Measurements from ENCODE around the gene PTPRM.
A peak's percentile ranks its signal among the peaks of the same experiment; 100 is the strongest.

Gene PTPRM

GRCh38 chr18:8065284-8065683 lies 498.2 kb downstream of the PTPRM start:
- no peak for DNase-seq

- no peak for DNase-seq
Measured at GRCh38 chr18:8065773-8066172, 498.7 kb downstream of the PTPRM start.

- no peak for DNase-seq
Measured at GRCh38 chr18:8069708-8070107, 502.6 kb downstream of the PTPRM start.

GRCh38 chr18:8073167-8073566 lies 506.1 kb downstream of the PTPRM start:
- DNase-seq = no peak

DNA sequence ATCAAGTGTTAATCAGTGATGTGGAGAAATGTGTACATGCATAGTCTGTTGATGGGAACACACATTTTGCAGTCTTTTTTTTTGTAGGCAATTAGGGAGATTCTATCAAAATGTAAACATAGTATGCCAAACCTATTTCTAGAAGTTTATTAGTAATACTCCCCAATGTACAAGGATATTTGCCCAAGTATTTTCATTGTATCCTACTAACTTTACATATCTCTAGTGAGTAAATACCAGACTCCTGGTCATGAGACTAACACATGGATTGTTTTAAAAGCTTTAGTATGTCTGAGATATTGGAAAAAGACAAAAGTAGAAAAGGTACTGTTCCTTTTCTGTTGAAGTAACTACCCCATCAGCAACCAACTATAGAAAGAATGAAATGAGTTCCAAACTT lies 513.0 kb downstream of the PTPRM start:
- no peak for DNase-seq

GRCh38 chr18:8081267-8081666 lies 514.2 kb downstream of the PTPRM start:
- DNase-seq = no peak

GRCh38 chr18:8081872-8082553 lies 514.9 kb downstream of the PTPRM start:
- no peak for DNase-seq

- no peak for DNase-seq
Measured at GRCh38 chr18:8084160-8084559, 517.0 kb downstream of the PTPRM start.

GRCh38 chr18:8088626-8089025 lies 521.5 kb downstream of the PTPRM start:
- DNase-seq = no peak

GRCh38 chr18:8091035-8091434 lies 523.9 kb downstream of the PTPRM start:
- DNase-seq = no peak

DNA sequence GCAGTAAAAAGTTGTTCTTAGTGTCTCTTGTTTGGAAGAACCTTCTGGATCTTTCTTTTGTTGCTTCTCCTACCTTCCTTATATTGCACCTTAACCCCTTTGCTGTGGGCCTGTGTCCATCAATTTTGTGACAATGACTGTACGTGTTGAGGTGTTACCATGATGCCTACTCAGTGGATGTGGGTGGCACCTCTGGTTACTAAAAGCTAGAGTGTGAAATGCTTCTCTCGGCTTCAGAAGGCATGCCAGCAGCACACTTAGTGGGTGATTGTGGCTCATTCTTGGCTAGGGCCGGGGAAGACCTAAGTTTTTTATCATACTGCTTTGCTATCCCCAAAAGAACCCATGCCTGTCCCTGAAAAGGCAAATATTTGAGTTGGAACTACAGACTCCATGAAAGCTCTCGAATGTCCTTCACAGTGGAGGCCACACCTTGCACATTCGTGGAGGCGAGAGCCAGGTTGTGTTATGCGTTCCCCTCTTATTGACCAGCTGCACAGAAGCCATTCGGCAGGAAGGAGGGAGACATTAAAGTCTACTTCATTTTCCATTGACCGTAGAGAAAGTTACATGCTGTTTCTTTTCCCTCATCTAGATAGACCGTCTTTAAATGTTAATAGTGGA lies 528.9 kb downstream of the PTPRM start:
- DNase-seq = no peak

GRCh38 chr18:8097399-8097798 lies 530.3 kb downstream of the PTPRM start:
- DNase-seq = no peak

- no peak for DNase-seq
Measured at GRCh38 chr18:8097927-8098326, 530.8 kb downstream of the PTPRM start.

DNA sequence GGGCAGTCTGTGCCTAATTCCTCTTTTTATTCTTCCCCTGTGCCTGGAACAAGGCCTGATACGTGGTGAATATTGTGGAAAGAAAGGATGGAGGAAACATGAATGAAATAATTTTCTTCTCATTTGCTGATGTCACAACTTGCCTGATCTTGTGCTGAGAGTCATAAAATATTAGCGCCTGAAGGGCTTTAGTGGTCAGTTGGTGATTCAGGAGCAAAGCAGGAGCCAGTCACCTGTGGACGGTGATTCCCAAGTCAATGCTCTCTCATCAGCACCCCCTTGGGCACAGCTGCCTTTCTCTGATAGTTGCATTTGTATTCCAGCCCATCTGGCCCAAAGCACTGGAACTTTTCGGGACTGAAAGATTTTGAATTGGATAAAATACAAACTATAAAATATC lies 539.5 kb downstream of the PTPRM start:
- no peak for DNase-seq

DNA sequence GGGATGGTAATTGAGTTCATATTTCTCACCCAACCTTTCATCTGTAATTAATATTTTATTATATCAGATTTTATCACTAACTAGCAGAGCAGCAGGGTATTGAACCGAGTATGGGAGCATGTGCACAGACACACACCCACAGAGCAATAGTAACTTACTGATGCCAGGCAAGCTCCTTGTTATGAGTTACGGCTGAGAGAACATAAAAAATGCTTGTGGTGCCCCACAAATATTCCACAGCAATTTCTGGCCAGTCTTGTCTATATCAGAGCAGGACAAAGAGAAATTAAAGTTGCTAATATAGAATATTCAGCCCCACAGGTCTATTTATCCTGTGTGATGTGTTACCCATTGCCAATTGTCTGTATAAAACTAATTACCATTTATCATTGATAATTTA lies 540.3 kb downstream of the PTPRM start:
- no peak for DNase-seq

GRCh38 chr18:8114480-8114879 lies 547.4 kb downstream of the PTPRM start:
- DNase-seq = no peak

DNA sequence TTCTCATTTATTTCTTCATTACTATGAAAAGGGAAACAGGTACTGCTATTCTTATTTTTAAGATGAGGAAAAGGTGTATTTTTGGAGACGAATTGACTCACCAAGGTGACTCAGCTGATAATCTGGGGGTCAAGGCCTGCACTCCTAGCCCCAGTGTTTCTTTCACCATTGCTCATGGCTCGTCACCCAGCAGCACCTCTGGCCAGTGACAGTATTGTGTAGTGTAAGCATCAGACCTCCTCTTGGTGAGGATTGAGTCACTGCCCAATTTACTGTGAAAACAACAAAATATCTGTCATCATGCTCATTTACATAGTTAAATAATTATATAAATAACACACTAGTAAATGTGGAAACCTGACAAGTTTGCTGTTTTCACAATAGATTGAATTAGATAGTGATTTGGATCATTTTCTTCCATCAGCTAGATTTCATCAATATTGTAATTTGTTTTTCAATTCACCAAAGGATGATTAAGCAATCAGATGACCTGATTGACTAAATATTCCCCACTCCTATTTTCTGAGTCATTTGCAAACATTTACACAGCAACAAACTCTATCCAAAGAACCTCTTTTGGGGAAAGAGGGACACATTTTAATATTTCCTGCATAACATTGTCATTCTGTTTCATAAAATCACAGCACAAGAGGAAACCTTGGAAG lies 549.4 kb downstream of the PTPRM start:
- DNase-seq = no peak

GRCh38 chr18:8117006-8117371 lies 549.9 kb downstream of the PTPRM start:
- no peak for DNase-seq

GRCh38 chr18:8121101-8121500 lies 554.0 kb downstream of the PTPRM start:
- DNase-seq = no peak

DNA sequence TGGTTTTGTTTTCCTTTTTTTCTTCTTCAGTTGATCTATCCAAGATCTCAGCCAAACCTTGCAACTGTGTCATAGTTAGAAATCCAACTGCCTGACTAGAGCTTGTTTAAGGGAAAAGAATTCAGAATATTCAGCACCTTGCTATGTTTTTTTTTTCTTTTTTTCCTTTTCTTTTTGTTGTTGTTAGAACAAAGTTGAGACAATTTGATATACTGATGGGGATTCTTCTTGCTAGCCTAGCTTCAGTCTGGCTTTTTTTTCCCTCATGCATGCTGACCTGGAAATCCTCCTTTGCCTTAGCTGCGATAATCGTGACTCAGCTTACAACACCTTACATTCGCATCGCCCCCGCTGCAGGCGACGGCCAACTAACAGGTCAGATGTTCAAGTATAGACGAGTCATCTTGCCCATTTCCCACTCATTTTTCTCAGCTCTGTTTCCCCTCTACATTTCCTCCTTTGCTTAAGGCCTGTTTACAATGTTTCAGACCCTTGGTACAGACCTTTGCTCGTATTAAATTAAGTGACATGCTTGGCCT lies 554.9 kb downstream of the PTPRM start:
- DNase-seq = no peak

- peak; percentile 0 for DNase-seq
Measured at GRCh38 chr18:8124232-8125146, 557.4 kb downstream of the PTPRM start.

DNA sequence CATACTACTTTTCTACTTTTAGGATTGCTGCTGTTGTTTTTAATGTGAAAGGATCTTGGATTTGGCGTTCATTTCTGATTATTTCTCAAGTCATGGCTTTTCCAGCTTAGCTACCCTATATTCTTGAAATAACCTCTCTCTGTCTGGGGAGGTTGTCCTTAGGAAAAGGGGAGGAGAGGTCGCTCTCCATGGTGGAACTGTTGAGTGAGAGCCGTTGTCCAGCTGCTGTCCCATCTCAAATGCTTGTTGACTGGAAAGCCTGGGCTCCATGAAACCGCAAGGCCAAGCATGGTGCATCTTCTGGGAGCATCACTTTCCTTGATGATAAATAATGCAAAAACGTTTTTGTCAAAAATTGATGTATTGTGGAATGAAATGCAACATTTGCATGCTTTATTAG lies 563.0 kb downstream of the PTPRM start:
- no peak for DNase-seq

GRCh38 chr18:8133032-8133431 lies 565.9 kb downstream of the PTPRM start:
- no peak for DNase-seq

Data from CD4-positive, alpha-beta T cell treated with Interleukin-10 for 1 hour (primary cell).